Omental fat pad (tissue), 4 donors: ENCODE data around the gene CCDC30. TPM values are rescaled to one million over a fixed set of nuclear protein-coding genes. Genes with fewer than 3 reads are reported as not detected.

Source experiments
- ATAC-seq: fragments of 150-250 bp; one replicate; pipeline ENCODE4 v1.9.1; 2016; ENCODE audit warnings: mild to moderate bottlenecking, moderate library complexity; ENCODE audit not compliant: low FRiP score
- DNase-seq: peaks from one replicate; pipeline ENCODE4 v3.0.0-alpha.2; 2019; ENCODE audit warnings: low spot score
- CTCF ChIP-seq, 3 donors: fragments of 450-650 bp; IDR thresholded peaks; one replicate each; pipeline ENCODE4 v1.5.1; 2016 to 2017; ENCODE audit warnings: antibody characterized with exemption in 3 of 3, mild to moderate bottlenecking in 3 of 3, moderate library complexity in 2 of 3
- total RNA-seq, 4 donors: library from RNA; depleted of rRNA; stranded (reverse); fragments of >200 nt; gene quantifications; one replicate each; pipeline ENCODE4 v1.1.0, GENCODE V29; 2016

The CCDC30 gene
- total RNA-seq, 4 donors from 2014 or later = 1.9 to 3.5 (median 2.6) TPM

- no peak for TF ChIP-seq CTCF (IDR thresholded peaks at IDR 0.05)
- ATAC-seq (peak; percentile 28), DNase-seq (no peak)
These were observed 42.0 kb upstream of the CCDC30 start for GRCh38 chr1:42420911-42421585.

- TF ChIP-seq CTCF (IDR thresholded peaks at IDR 0.05) = no peak
- no peak for DNase-seq
These were observed 40.3 kb upstream of the CCDC30 start for GRCh38 chr1:42422737-42423136.

GRCh38 chr1:42423681-42424080, 39.4 kb upstream of the CCDC30 start:
- ATAC-seq (no peak), DNase-seq (no peak)
- TF ChIP-seq CTCF (IDR thresholded peaks at IDR 0.05) = no peak

More at GRCh38 chr1:42422737-42423136, 40.3 kb upstream of the CCDC30 start:
- no peak for ATAC-seq

GRCh38 chr1:42424201-42424600, 38.9 kb upstream of the CCDC30 start:
- no peak for ATAC-seq
- DNase-seq = no peak
- no peak for TF ChIP-seq CTCF (IDR thresholded peaks at IDR 0.05)

GRCh38 chr1:42427240-42427639, 35.8 kb upstream of the CCDC30 start:
- DNase-seq = no peak
- TF ChIP-seq CTCF (IDR thresholded peaks at IDR 0.05) = no peak
- no peak for ATAC-seq

GRCh38 chr1:42429603-42430002, 33.5 kb upstream of the CCDC30 start:
- DNase-seq (no peak), ATAC-seq (no peak)
- TF ChIP-seq CTCF (IDR thresholded peaks at IDR 0.05) = no peak
